ENCODE measurements around the gene AUTS2.

GRCh38 chr7:69823151-69823744, 225.0 kb downstream of the AUTS2 start:
- TF ChIP-seq POLR2A (IDR thresholded peaks at IDR 0.05) (no peak), CTCF (IDR thresholded peaks at IDR 0.05) (no peak)
